Esophagus muscularis mucosa (tissue), 4 donors: ENCODE data around the gene GDI1.

Experiments used
- EP300 ChIP-seq: sonication (generic); formaldehyde crosslinking; IDR thresholded peaks from one replicate; pipeline ENCODE4 v1.6.1; 2017; ENCODE audit warnings: antibody characterized with exemption
- POLR2A ChIP-seq: fragments of 450-650 bp; IDR thresholded peaks from one replicate; pipeline ENCODE4 v1.6.1; 2017; ENCODE audit warnings: antibody characterized with exemption, moderate library complexity, mild to moderate bottlenecking, low read depth
- POLR2AphosphoS5 ChIP-seq, 2 donors: sonication (generic); formaldehyde crosslinking; IDR thresholded peaks; one replicate each; pipeline ENCODE4 v1.6.1; 2017; ENCODE audit warnings: antibody characterized with exemption in 2 of 2
- TF ChIP-seq, protein P1 (sequence below), 3 experiments: fragments of 200-600 bp in 2 of 3; fragments of 450-650 bp in 1 of 3; sonication (generic) in 2 of 3; IDR thresholded peaks; one replicate each; pipeline ENCODE4 v1.5.1; 2017 to 2019; ENCODE audit warnings: antibody characterized with exemption in 3 of 3, mild to moderate bottlenecking in 2 of 3, moderate library complexity in 1 of 3

DNA sequence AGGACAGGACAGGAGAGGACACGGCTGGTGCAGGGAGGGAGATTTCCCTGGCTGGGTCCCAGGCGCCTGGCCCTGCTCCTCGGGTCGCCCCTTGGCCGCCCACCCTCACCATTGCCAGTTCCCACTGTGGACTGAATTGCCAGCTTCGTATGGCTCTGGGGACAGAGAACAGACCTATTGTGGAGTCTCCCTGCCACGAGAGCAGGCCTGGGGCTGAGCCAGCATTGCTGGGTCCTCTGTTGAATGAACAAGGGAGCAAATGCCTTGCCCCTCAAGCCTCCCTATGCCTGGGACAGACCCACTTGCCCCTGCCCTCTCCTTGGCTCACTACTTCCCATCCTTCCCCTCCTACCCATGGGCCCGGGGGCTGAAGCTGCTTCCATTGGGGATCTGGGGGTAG, 25.4 kb downstream of the GDI1 start:
- TF ChIP-seq, protein P1, sequence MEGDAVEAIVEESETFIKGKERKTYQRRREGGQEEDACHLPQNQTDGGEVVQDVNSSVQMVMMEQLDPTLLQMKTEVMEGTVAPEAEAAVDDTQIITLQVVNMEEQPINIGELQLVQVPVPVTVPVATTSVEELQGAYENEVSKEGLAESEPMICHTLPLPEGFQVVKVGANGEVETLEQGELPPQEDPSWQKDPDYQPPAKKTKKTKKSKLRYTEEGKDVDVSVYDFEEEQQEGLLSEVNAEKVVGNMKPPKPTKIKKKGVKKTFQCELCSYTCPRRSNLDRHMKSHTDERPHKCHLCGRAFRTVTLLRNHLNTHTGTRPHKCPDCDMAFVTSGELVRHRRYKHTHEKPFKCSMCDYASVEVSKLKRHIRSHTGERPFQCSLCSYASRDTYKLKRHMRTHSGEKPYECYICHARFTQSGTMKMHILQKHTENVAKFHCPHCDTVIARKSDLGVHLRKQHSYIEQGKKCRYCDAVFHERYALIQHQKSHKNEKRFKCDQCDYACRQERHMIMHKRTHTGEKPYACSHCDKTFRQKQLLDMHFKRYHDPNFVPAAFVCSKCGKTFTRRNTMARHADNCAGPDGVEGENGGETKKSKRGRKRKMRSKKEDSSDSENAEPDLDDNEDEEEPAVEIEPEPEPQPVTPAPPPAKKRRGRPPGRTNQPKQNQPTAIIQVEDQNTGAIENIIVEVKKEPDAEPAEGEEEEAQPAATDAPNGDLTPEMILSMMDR (IDR thresholded peaks at IDR 0.05), result no peak
- TF ChIP-seq EP300 (no peak), POLR2A (no peak), POLR2AphosphoS5 (IDR thresholded peaks at IDR 0.05) (no peak)
